Myocyte (in vitro differentiated cells): Measurements from ENCODE around the gene CRIP3. TPM values are rescaled to one million over a fixed set of nuclear protein-coding genes. Genes with fewer than 3 reads are reported as not detected.
"Not testable (repeated sequence)": the region's sequence is repeated elsewhere in the genome, so short reads cannot be mapped to it uniquely, and the experiment has no call there.

Source experiments
- DNase-seq: peaks from one replicate; pipeline ENCODE4 v3.0.0-alpha.2; 2012; ENCODE audit warnings: low read depth
- polyA plus RNA-seq: library from polyadenylated mRNA; unstranded; fragments of >200 nt; gene quantifications from one replicate; pipeline ENCODE4 v1.2.1, GENCODE V29; 2012; ENCODE audit warnings: missing spikeins
- total RNA-seq: library from RNA; depleted of rRNA; stranded (reverse); fragments of >200 nt; gene quantifications from 2 replicates; pipeline ENCODE4 v1.2.3, GENCODE V29; 2014

Gene CRIP3, protein sequence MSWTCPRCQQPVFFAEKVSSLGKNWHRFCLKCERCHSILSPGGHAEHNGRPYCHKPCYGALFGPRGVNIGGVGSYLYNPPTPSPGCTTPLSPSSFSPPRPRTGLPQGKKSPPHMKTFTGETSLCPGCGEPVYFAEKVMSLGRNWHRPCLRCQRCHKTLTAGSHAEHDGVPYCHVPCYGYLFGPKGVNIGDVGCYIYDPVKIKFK
- 0.78 TPM in 1 of 2 replicates, not detected in the other for total RNA-seq
- 0.55 TPM for polyA plus RNA-seq

- DNase-seq = no peak
Measured at GRCh38 chr6:43308101-43308989, at the start of gene CRIP3. Gene CRIP3, minus strand, starts transcription at chr6:43308826. Its CDS starts 34 bp downstream, at chr6:43308792.

GRCh38 chr6:43355862-43356590 lies 47.4 kb upstream of the CRIP3 start:
- DNase-seq = peak; percentile 17

- DNase-seq = not testable (repeated sequence)
Measured at GRCh38 chr6:43351951-43352350, 43.3 kb upstream of the CRIP3 start.

GRCh38 chr6:43347444-43347843 lies 38.8 kb upstream of the CRIP3 start:
- DNase-seq = no peak

GRCh38 chr6:43347021-43347420 lies 38.4 kb upstream of the CRIP3 start:
- DNase-seq = no peak

GRCh38 chr6:43346243-43346642 lies 37.6 kb upstream of the CRIP3 start:
- not testable (repeated sequence) for DNase-seq

- DNase-seq = no peak
Measured at GRCh38 chr6:43339168-43339567, 30.5 kb upstream of the CRIP3 start.

- DNase-seq = no peak
Measured at GRCh38 chr6:43338243-43338642, 29.6 kb upstream of the CRIP3 start.

GRCh38 chr6:43336382-43336781 lies 27.8 kb upstream of the CRIP3 start:
- DNase-seq = peak; percentile 8

- DNase-seq = no peak
Measured at GRCh38 chr6:43335469-43335868, 26.8 kb upstream of the CRIP3 start.

- DNase-seq = peak; percentile 92
Measured at GRCh38 chr6:43334466-43335095, 26.0 kb upstream of the CRIP3 start.

DNA sequence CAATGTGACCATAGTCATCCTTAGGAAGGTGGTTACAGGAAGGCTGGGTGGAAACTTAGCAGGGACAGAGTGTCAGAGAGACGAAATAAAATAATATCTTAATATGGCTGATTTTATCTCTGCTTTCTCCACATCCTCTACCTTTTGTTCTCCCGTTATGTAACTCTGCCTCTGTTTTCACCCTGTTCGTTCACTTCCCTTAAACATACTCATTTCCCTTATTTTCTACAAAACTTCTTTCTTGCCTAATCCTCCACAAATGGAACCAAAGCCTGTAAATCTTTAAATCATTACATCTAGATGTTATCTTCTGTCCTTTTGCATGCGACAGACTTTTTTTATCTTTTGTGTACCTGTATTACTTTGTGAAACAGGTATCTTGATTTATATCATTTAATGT lies 23.3 kb upstream of the CRIP3 start:
- no peak for DNase-seq

GRCh38 chr6:43331470-43331869 lies 22.8 kb upstream of the CRIP3 start:
- DNase-seq = no peak

GRCh38 chr6:43328528-43328927 lies 19.9 kb upstream of the CRIP3 start:
- DNase-seq = no peak

DNA sequence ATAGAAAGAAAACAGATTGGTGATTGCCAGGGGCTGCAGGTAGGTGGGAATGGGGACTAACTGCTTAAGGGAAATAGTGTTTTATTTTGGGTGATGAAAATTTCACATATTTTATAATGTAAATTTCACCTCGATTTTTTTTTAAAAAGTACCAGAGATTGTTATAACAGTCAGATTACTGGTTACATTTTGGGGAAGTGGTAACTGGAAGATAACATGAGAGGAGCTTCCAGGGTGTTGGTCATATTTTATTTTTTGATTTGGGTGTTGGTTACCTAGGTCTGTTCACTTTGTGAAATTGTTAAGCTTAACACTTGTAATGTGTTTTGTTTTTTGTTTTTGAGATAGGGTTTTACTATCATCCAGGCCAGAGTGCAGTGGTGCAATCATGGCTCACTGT lies 17.2 kb upstream of the CRIP3 start:
- DNase-seq = no peak

GRCh38 chr6:43318011-43318410 lies 9.4 kb upstream of the CRIP3 start:
- DNase-seq = no peak

GRCh38 chr6:43313813-43314212 lies 5.2 kb upstream of the CRIP3 start:
- no peak for DNase-seq

DNA sequence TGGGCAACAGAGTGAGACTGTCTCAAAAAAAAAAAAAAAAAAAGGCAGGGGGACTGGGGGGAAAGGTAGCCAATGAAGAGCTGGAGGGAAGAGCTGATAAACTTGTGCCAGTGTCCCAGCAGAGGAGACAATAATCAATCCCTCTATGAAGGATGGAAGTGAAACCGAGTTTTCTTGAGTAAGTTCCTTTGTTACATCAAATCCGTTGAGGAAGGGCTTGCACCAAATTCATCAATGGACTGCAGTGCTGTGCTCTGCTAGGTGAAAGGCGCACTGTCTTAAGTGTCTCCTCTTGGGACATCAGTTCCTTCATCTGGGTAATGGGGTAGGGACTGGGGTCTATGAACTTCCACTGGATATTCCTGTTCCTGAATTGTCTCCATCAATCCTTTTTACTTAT lies 3.0 kb upstream of the CRIP3 start:
- no peak for DNase-seq

GRCh38 chr6:43310624-43311023 lies 2.0 kb upstream of the CRIP3 start:
- no peak for DNase-seq

DNA sequence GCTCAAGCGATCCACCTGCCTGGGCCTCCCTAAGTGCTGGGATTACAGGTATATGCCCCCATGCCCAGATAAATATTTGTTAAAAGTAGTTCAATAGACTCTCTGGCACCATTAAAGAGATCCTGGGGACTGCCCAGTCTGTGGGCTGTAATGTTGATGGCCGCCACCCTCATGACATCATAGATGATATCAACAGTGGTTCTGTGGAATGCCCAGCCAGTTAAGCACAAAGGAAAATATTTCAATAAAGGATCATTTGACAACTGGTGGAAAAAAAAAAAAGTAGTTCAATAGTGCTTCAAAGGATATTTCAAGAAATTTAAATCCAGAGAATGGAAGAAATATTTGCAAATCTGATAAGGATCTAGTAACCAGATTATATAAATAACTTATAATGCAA lies 1.5 kb upstream of the CRIP3 start:
- DNase-seq = no peak

DNA sequence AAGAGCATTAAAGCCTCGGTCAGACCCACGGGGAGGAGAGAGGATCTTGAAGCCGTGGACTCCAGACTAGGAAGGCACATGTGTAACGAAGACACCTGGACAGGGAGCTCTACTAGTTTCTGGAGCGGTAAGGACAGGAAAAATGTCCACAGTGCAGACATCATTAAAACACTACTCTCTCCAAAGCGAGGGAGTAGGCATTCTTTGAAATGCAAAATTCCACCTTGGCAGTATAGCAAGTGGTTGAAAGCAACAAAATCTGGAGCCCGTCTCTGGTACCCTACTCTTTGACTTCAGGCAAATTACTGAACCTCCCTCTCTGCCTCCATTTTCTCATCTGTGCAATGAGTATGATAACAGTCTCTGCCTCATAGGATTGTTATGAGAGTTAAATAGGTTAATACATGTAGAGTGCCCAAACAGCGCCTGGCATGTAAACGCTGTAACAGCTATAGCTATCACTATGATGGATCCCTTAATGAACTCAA lies 408 bp upstream of the CRIP3 start:
- no peak for DNase-seq
